ENCODE results near the gene MYL12A. TPM values are rescaled to one million over a fixed set of nuclear protein-coding genes. Genes with fewer than 3 reads are reported as not detected.

The MYL12A gene
- total RNA-seq, 1 experiment from 2014 or later, result 230 TPM

GRCh38 chr18:3221496-3221895, 26.1 kb upstream of the MYL12A start:
- Mint-ChIP-seq H3K36me3 (no peaks in the 10 kb centered on the region), H3K27ac (no peak overlapping the region), H3K4me3 (no peak overlapping the region), H3K4me1 (peaks cover 21% of the 10 kb centered on the region), H3K9me3 (0 out of 2 replicates have a peak, but pooled peaks cover 4% of the 10 kb centered on the region), H3K27me3 (ENCODE audit: low read depth) (no peaks in the 10 kb centered on the region; the same call in 1 of the 2 replicates)
- DNase-seq (ENCODE audit: low spot score) (no peak), ATAC-seq (no peak)
- no peak for TF ChIP-seq CTCF (IDR thresholded peaks at IDR 0.05)
- TF ChIP-seq KAT7 (CRISPR knock-in tag; IDR thresholded peaks at IDR 0.05; ENCODE audit: borderline replicate concordance), result no peak
- no peak for TF ChIP-seq ZNF317 (CRISPR knock-in tag; IDR thresholded peaks at IDR 0.05; ENCODE audit: borderline replicate concordance, low read depth)
- ChIA-PET CTCF (no interaction called here), POLR2A (no interaction called here)

GRCh38 chr18:3223356-3223755, 24.2 kb upstream of the MYL12A start:
- DNase-seq (ENCODE audit: low spot score) (no peak), ATAC-seq (no peak)
- no peak overlapping the region for H3K4me3 Mint-ChIP-seq
- H3K9me3 Mint-ChIP-seq, result no peaks in the 10 kb centered on the region
- no peaks in the 10 kb centered on the region; the same call in 1 of the 2 replicates for H3K27me3 Mint-ChIP-seq (ENCODE audit: low read depth)
- TF ChIP-seq ERG (CRISPR knock-in tag; IDR thresholded peaks at IDR 0.05) (no peak), E2F5 (CRISPR knock-in tag; IDR thresholded peaks at IDR 0.05) (no peak), ZNF263 (CRISPR knock-in tag; IDR thresholded peaks at IDR 0.05; ENCODE audit: low read depth) (no peak), SMAD4 (CRISPR knock-in tag; IDR thresholded peaks at IDR 0.05) (no peak), MYBL2 (CRISPR knock-in tag; IDR thresholded peaks at IDR 0.05) (no peak), ZNF317 (CRISPR knock-in tag; IDR thresholded peaks at IDR 0.05; ENCODE audit: borderline replicate concordance, low read depth) (no peak), NR2C2 (CRISPR knock-in tag; IDR thresholded peaks at IDR 0.05) (no peak)
- TF ChIP-seq, protein P1, sequence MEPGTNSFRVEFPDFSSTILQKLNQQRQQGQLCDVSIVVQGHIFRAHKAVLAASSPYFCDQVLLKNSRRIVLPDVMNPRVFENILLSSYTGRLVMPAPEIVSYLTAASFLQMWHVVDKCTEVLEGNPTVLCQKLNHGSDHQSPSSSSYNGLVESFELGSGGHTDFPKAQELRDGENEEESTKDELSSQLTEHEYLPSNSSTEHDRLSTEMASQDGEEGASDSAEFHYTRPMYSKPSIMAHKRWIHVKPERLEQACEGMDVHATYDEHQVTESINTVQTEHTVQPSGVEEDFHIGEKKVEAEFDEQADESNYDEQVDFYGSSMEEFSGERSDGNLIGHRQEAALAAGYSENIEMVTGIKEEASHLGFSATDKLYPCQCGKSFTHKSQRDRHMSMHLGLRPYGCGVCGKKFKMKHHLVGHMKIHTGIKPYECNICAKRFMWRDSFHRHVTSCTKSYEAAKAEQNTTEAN (CRISPR knock-in tag; IDR thresholded peaks at IDR 0.05), result no peak
- TF ChIP-seq, protein P2, sequence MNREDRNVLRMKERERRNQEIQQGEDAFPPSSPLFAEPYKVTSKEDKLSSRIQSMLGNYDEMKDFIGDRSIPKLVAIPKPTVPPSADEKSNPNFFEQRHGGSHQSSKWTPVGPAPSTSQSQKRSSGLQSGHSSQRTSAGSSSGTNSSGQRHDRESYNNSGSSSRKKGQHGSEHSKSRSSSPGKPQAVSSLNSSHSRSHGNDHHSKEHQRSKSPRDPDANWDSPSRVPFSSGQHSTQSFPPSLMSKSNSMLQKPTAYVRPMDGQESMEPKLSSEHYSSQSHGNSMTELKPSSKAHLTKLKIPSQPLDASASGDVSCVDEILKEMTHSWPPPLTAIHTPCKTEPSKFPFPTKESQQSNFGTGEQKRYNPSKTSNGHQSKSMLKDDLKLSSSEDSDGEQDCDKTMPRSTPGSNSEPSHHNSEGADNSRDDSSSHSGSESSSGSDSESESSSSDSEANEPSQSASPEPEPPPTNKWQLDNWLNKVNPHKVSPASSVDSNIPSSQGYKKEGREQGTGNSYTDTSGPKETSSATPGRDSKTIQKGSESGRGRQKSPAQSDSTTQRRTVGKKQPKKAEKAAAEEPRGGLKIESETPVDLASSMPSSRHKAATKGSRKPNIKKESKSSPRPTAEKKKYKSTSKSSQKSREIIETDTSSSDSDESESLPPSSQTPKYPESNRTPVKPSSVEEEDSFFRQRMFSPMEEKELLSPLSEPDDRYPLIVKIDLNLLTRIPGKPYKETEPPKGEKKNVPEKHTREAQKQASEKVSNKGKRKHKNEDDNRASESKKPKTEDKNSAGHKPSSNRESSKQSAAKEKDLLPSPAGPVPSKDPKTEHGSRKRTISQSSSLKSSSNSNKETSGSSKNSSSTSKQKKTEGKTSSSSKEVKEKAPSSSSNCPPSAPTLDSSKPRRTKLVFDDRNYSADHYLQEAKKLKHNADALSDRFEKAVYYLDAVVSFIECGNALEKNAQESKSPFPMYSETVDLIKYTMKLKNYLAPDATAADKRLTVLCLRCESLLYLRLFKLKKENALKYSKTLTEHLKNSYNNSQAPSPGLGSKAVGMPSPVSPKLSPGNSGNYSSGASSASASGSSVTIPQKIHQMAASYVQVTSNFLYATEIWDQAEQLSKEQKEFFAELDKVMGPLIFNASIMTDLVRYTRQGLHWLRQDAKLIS (CRISPR knock-in tag; IDR thresholded peaks at IDR 0.05; ENCODE audit: borderline replicate concordance), result no peak
- H3K27ac Mint-ChIP-seq, result no peak overlapping the region
- no peaks in the 10 kb centered on the region for H3K36me3 Mint-ChIP-seq
- POLR2A ChIA-PET, result interaction anchor here (0.6 kb wide), 1 partner anchor 69 kb away, joined by 3 read pairs; no protein-coding TSS in a partner anchor
- peaks cover 16% of the 10 kb centered on the region for H3K4me1 Mint-ChIP-seq
- CTCF ChIA-PET, result no interaction called here

DNA sequence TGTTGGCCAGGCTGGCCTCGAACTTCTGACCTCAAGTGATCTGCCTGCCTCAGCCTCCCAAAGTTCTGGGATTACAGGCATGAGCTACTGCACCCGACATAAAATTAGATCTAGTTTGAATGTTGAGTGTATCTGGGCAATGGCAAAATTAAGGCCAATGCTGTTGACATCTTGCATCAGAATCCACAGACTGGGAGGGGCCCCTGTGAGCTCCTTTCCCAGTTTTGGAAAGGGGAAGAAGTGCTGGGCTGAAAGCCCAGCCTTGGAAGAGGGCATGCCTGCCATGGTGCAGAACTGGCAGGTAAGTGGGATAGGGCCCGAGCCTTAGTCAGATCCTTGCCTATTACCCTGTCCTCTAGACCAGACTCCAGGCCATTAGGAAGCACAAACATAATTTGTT, 23.4 kb upstream of the MYL12A start:
- TF ChIP-seq ZNF671 (CRISPR knock-in tag; IDR thresholded peaks at IDR 0.05), result no peak
- TF ChIP-seq TEAD4 (CRISPR knock-in tag; IDR thresholded peaks at IDR 0.05), result no peak
- no peak for TF ChIP-seq TP53 (CRISPR knock-in tag; IDR thresholded peaks at IDR 0.05)
- no peak for TF ChIP-seq ATF1 (CRISPR knock-in tag; IDR thresholded peaks at IDR 0.05)
- TF ChIP-seq SOX15 (CRISPR knock-in tag; IDR thresholded peaks at IDR 0.05), result no peak
- Mint-ChIP-seq H3K27me3 (ENCODE audit: low read depth) (no peaks in the 10 kb centered on the region; the same call in 1 of the 2 replicates), H3K9me3 (no peaks in the 10 kb centered on the region), H3K27ac (no peak overlapping the region), H3K4me1 (peaks cover 15% of the 10 kb centered on the region), H3K36me3 (no peaks in the 10 kb centered on the region), H3K4me3 (no peak overlapping the region)
- ATAC-seq, result no peak
- ChIA-PET POLR2A (no interaction called here), CTCF (no interaction called here)
- DNase-seq (ENCODE audit: low spot score), result no peak
